Measurements from ENCODE around the gene KCND2. TPM values are rescaled to one million over a fixed set of nuclear protein-coding genes. Genes with fewer than 3 reads are reported as not detected.

The KCND2 gene
- total and polyA plus RNA-seq, 2 of the 4 experiments (the other 2 are of a cell fraction): under 0.01 TPM; not detected in 1

DNA sequence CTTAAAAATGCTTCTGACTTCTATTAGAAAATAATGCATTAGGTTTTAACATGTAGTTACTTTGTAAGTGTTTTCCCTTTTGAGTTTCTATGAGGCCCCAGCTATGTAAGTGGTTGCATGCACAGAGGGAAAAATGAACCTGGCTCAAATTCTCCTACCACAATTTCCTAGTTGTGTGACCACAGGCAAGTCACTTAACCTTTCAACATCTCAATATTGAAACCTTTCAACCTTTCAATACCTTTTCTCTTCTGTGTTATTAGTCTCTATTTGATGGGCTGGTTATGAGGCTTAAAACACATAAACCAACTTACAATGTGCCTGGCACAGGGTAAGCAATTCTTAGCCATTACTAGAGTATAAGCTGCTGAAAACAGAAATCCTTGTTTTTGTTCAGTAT, 203.0 kb downstream of the KCND2 start:
- no peak for ATAC-seq (ENCODE audit: low read depth)

More for the DNA sequence above, 203.0 kb downstream of the KCND2 start:
- no peak overlapping the region for H2AFZ ChIP-seq (replicated peaks; ENCODE audit: low read length, poor library complexity)
- no peak overlapping the region for H2BK5ac ChIP-seq (ENCODE audit: low read depth, low read length, poor library complexity, severe bottlenecking)
- no peak overlapping the region for H3K56ac ChIP-seq (ENCODE audit: extremely low read depth, insufficient read depth, low read length)
- H3K9ac ChIP-seq (ENCODE audit: low read depth, low read length): no peak overlapping the region
- H3K4me2 ChIP-seq (ENCODE audit: low read depth, low read length): no peak overlapping the region
- no peak overlapping the region for H4K8ac ChIP-seq (ENCODE audit: low read depth in 2 of 2, low read length in 2 of 2)
- H3K23ac ChIP-seq (ENCODE audit: low read depth, low read length): no peak overlapping the region
- DNase-seq: no peak
- no peak overlapping the region for H4K91ac ChIP-seq (ENCODE audit: insufficient read depth, low read depth, low read length)
- intact Hi-C loops (cut with micrococcal nuclease) (no loop called here), dilution Hi-C loops (cut with HindIII; ENCODE audit: low sequenced_read_pairs, unreplicated experiment) (no loop called here), in situ Hi-C loops (cut with MboI; ENCODE audit: low sequenced_read_pairs) (no loop called here)
- H4K5ac ChIP-seq (ENCODE audit: low read depth, low read length): no peak overlapping the region
- no peaks in the 10 kb centered on the region for H3K79me1 ChIP-seq (ENCODE audit: low read depth in 1 of 2, low read length in 2 of 2)
- no peak overlapping the region for H2BK15ac ChIP-seq (ENCODE audit: low read depth, low read length)
- no peak overlapping the region for H2AK5ac ChIP-seq (ENCODE audit: low read depth, low read length)
- H3K27ac ChIP-seq (ENCODE audit: insufficient read depth, low read length): no peak overlapping the region
- no peak overlapping the region for H3K18ac ChIP-seq (ENCODE audit: low read depth, low read length)
- ChIA-PET CTCF (no interaction called here), POLR2A (ENCODE audit: unreplicated experiment) (no interaction called here)
- no peaks in the 10 kb centered on the region for H3K9me1 ChIP-seq (ENCODE audit: insufficient read depth, low read length)
- no peaks in the 10 kb centered on the region for H4K20me1 ChIP-seq (ENCODE audit: insufficient read depth, low read length)
- H3K4me1 ChIP-seq (ENCODE audit: control insufficient read depth, insufficient read depth, low read length): no peaks in the 10 kb centered on the region
- BruUV-seq (replicated peaks): no TSS peak
- no peaks in the 10 kb centered on the region for H3K36me3 ChIP-seq (ENCODE audit: control insufficient read depth, insufficient read depth, low read length)
- no peak overlapping the region for H3K4me3 ChIP-seq (ENCODE audit: insufficient read depth, low read depth, low read length)
- H3K14ac ChIP-seq (replicated peaks; ENCODE audit: low read depth, low read length): no peak overlapping the region
- no peaks in the 10 kb centered on the region for H3K9me3 ChIP-seq (ENCODE audit: control insufficient read depth, insufficient read depth, low read length)
- no peak overlapping the region for H2BK120ac ChIP-seq (ENCODE audit: low read depth, low read length)
- no peak overlapping the region for H2BK20ac ChIP-seq (ENCODE audit: low read depth, low read length)
- TF ChIP-seq RCOR1 (IDR thresholded peaks at IDR 0.05; ENCODE audit: insufficient replicate concordance, low read length) (no peak), RFX5 (IDR thresholded peaks at IDR 0.05; ENCODE audit: low read depth, low read length) (no peak), NFE2L2 (IDR thresholded peaks at IDR 0.05; ENCODE audit: low read depth, low read length) (no peak), POLR2A (IDR thresholded peaks at IDR 0.05; ENCODE audit: low read depth, low read length) (no peak), BHLHE40 (IDR thresholded peaks at IDR 0.05; ENCODE audit: low read depth, low read length) (no peak), MAZ (IDR thresholded peaks at IDR 0.05; ENCODE audit: borderline replicate concordance, low read depth, low read length) (no peak), MXI1 (IDR thresholded peaks at IDR 0.05; ENCODE audit: borderline replicate concordance, low read depth, low read length) (no peak), SMC3 (IDR thresholded peaks at IDR 0.05; ENCODE audit: low read depth, low read length) (no peak), RAD21 (IDR thresholded peaks at IDR 0.05; ENCODE audit: low read length) (no peak)
- TF ChIP-seq, protein P1, sequence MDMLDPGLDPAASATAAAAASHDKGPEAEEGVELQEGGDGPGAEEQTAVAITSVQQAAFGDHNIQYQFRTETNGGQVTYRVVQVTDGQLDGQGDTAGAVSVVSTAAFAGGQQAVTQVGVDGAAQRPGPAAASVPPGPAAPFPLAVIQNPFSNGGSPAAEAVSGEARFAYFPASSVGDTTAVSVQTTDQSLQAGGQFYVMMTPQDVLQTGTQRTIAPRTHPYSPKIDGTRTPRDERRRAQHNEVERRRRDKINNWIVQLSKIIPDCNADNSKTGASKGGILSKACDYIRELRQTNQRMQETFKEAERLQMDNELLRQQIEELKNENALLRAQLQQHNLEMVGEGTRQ (IDR thresholded peaks at IDR 0.05; ENCODE audit: low read depth, low read length): no peak
- TF ChIP-seq, protein P2, sequence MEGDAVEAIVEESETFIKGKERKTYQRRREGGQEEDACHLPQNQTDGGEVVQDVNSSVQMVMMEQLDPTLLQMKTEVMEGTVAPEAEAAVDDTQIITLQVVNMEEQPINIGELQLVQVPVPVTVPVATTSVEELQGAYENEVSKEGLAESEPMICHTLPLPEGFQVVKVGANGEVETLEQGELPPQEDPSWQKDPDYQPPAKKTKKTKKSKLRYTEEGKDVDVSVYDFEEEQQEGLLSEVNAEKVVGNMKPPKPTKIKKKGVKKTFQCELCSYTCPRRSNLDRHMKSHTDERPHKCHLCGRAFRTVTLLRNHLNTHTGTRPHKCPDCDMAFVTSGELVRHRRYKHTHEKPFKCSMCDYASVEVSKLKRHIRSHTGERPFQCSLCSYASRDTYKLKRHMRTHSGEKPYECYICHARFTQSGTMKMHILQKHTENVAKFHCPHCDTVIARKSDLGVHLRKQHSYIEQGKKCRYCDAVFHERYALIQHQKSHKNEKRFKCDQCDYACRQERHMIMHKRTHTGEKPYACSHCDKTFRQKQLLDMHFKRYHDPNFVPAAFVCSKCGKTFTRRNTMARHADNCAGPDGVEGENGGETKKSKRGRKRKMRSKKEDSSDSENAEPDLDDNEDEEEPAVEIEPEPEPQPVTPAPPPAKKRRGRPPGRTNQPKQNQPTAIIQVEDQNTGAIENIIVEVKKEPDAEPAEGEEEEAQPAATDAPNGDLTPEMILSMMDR (conservative IDR thresholded peaks at IDR 0.05; ENCODE audit: low read depth, low read length): no peak
- no peaks in the 10 kb centered on the region for H3K27me3 ChIP-seq (ENCODE audit: control insufficient read depth, insufficient read depth, low read length)
- no peak overlapping the region for H3K4ac ChIP-seq (ENCODE audit: low read depth, low read length)
- H2AK9ac ChIP-seq (replicated peaks; ENCODE audit: low read depth, low read length, poor library complexity): no peak overlapping the region
